HG03135 (cell line): Measurements from ENCODE around the gene GPR152.
"Not testable (repeated sequence)": the region's sequence is repeated elsewhere in the genome, so short reads cannot be mapped to it uniquely, and the experiment has no call there.

Experiments used
- ATAC-seq: cut with Tn5 transposase; IDR thresholded peaks from one replicate; pipeline ENCODE4 v1.9.1; 2021; ENCODE audit warnings: mild to moderate bottlenecking, moderate library complexity; ENCODE audit not compliant: unreplicated experiment

Gene GPR152

GRCh38 chr11:67489203-67489884 lies 36.8 kb upstream of the GPR152 start:
- ATAC-seq, result no peak

DNA sequence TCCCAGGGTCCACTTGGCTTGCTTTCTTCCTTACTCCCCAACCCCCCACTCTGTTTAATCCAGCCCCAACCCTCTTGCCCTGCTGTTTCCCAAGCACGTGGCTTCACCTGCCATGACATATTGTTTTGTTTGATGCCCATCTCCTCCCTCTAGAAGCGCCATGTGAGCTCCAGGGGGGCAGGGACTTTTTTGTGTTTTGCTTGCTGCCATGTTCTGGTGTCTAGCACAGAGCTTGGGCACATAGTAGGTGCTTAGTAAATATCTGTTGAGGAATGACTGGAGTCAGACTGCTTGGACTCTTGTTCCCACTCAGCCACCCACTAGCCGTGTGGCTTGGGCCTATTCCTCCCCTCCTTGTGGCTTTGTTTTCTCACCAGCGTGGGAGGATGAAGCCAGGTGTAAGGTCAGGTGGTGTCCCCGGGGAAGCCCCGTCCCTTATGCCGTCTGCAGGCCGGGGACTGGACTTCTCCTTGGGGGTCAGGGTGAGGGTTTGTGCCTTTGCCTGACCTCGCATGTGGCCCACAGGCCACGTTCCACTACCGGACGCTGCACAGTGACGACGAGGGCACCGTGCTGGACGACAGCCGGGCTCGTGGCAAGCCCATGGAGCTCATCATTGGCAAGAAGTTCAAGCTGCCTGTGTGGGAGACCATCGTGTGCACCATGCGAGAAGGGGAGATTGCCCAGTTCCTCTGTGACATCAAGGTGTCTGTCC lies 34.1 kb upstream of the GPR152 start:
- ATAC-seq, result no peak

DNA sequence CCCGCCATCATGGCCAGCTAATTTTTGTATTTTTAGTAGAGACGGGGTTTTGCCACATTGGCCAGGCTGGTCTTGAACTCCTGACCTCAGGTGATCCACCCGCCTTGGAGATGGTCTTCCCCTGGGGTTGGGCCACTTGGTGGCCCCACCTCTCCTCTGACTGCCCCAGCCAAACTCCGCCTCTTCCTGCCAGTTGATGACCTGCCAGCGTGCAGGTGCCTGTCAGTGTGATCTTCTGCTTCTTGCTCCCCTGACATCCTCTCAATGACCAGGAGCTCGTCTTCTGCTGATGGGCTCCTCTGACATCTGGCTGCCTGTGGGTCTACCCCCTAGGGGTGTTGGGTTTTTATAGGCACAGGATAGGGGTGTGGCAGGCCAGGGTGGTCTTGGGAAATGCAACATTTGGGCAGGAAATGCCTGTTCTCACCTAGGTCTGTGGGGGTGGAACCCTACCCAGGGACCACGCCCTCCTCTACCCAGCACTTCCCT lies 33.4 kb upstream of the GPR152 start:
- ATAC-seq, result not testable (repeated sequence)

DNA sequence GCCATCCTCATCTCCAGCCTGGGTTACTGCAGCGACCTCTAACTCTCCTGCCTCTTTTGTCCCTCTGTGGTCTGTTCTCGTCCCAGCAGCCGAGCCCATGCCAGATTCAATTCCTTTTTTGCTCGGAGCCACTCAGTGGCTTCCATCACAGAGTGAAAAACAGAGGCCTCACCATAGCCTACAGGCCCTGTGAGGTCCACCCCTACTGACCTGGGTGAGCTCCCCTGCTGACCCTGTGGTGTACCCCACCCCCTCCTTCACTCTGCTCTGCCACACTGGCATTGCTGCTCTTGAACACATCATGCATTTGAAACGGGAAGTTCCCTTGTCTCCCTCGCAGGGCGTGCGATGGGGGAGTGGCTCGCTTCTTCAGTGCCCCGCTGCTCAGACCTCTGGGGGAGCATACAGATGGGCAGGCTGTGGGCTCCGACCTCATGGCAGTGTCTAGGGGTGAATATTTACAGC lies 32.4 kb upstream of the GPR152 start:
- ATAC-seq, result no peak

- no peak for ATAC-seq
Observed at GRCh38 chr11:67483831-67484665, 31.5 kb upstream of the GPR152 start.

- ATAC-seq, result peak; percentile 72
Observed at GRCh38 chr11:67482827-67483798, 30.6 kb upstream of the GPR152 start, which contains the start of gene AIP. Gene AIP, plus strand, starts transcription at chr11:67483026. Its CDS starts 133 bp downstream, at chr11:67483159.

DNA sequence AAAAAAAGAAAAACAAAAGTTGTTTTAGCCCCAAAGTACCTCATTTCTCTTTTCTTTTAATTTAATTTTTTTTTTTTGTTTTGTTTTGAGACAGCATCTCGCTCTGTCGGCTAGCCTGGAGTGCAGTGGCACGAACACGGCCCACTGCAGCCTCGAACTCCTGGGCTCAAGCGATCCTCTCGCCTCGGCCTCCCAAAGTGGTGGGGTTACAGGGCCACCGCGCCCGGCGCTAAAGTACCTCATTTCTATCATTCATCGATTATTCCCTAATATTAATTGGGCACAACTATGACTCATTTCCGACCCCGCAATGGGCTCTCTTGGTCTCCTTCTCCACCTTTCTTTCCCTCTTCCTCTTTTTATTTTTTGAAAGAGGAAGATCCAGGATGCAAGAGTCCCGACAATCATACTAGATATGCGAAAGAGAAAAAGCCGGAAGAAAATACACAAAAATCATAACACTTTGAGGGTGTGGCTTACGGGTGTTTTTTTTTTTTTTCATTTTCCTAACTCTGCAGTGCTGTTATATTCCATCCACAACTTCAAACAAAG lies 29.8 kb upstream of the GPR152 start:
- ATAC-seq, result peak; percentile 4

DNA sequence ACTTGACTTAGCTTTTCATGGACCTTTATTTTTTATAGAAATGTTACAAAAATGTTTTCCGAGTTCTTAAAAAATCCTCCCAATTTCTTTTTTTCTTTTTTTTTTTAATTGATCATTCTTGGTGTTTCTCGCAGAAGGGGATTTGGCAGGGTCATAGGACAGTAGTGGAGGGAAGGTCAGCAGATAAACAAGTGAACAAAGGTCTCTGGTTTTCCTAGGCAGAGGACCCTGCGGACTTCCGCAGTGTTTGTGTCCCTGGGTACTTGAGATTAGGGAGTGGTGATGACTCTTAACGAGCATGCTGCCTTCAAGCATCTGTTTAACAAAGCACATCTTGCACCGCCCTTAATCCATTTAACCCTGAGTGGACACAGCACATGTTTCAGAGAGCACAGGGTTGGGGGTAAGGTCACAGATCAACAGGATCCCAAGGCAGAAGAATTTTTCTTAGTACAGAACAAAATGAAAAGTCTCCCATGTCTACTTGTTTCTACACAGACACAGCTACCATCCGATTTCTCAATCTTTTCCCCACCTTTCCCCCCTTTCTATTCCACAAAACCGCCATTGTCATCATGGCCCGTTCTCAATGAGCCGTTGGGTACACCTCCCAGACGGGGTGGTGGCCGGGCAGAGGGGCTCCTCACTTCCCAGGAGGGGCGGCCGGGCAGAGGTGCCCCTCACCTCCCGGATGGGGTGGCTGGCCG lies 25.0 kb upstream of the GPR152 start:
- ATAC-seq, result not testable (repeated sequence)

GRCh38 chr11:67476692-67477091 lies 24.2 kb upstream of the GPR152 start:
- not testable (repeated sequence) for ATAC-seq

- no peak for ATAC-seq
Observed at GRCh38 chr11:67472882-67473281, 20.4 kb upstream of the GPR152 start.

GRCh38 chr11:67470337-67471002 lies 17.9 kb upstream of the GPR152 start:
- ATAC-seq, result no peak

DNA sequence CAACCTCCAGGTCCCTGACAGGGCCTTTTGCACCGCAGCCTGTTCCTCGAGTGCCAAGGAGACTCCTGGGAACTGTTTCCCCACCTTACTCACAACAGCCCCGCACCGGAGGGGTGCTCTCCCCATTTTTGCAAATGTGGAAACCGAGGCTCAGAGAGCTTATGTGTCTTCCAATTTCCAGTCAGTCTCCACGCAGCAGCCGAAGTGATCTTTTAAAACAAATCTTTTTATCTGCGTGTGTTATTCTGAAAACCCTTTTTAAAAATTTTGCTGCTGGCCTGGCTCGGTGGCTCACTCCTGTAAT lies 16.9 kb upstream of the GPR152 start:
- ATAC-seq, result no peak

- ATAC-seq, result peak; percentile 65
Observed at GRCh38 chr11:67468759-67469507, 16.4 kb upstream of the GPR152 start, which contains the start of gene TMEM134. Gene TMEM134, minus strand, starts transcription at chr11:67469251. Its CDS starts 59 bp downstream, at chr11:67469192.

DNA sequence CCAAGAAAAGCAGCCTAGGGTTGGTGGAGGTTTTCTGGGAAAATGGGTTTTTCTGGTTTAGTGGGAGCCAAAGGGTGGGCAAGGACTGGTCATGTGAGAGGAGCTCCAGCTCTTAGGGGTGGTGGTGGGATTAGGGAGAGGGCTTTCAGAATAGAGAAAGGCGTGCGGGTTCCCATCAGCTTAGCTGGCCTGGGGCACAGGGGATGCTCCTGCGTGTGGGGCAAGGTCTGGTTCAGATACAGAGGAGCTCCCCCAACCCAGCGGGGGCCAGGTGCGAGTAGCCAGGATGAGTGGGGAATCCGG lies 15.9 kb upstream of the GPR152 start:
- no peak for ATAC-seq

DNA sequence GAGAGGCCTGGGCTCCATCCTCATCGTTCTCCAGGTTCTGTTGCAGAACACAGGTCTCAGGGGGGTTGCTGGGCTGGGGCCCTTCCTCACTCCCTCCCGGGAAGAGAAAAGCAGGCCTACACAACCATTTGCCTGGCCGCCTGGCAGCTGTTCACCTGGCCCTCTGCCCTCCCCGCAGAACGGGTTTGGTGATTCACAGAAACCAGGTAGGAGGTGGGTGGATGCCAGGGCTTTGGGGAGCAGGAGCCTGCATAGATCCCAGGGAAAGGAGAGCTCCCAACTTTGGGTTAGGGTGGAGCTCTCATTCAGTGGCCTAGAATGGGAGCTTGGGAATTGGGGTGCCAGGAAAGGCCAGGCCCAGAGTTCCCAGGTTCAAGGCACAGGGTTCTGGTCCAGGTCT lies 15.5 kb upstream of the GPR152 start:
- ATAC-seq, result no peak

GRCh38 chr11:67466962-67467771 lies 14.6 kb upstream of the GPR152 start:
- no peak for ATAC-seq

GRCh38 chr11:67466367-67466766 lies 13.8 kb upstream of the GPR152 start:
- no peak for ATAC-seq
